T-cell (primary cell): ENCODE data around the gene PDZRN3. TPM values are rescaled to one million over a fixed set of nuclear protein-coding genes. Genes with fewer than 3 reads are reported as not detected.
"Not testable (repeated sequence)": the region's sequence is repeated elsewhere in the genome, so short reads cannot be mapped to it uniquely, and the experiment has no call there.

Experiments
- ATAC-seq, 4 experiments: fragments of 200-7000 bp in 3 of 4; fragments of 150-1000 bp in 1 of 4; cut with Tn5 transposase; replicated peaks in 1 of 4; 1 replicate in 3 of 4; 2 replicates in 1 of 4; pipeline ENCODE4 v1.10.0; 2021; ENCODE audit warnings: moderate library complexity in 3 of 4, mild to moderate bottlenecking in 2 of 4, moderate number of reproducible peaks in 1 of 4
- CTCF ChIA-PET, 2 donors: fragments of 300-600 bp; sonication (Branson Sonifier 250); formaldehyde crosslinking; loops; one replicate each; lab custom pipeline; 2022; ENCODE audit warnings: antibody characterized with exemption in 2 of 2; lab: Charles Lee
- POLR2A ChIA-PET, 2 donors: fragments of 300-600 bp; sonication (Branson Sonifier 250); formaldehyde crosslinking; loops; one replicate each; lab custom pipeline; 2022; ENCODE audit warnings: antibody characterized with exemption in 2 of 2; lab: Charles Lee
- DNase-seq, 35 experiments: peaks; one replicate each; pipeline versions ENCODE4 v3.0.0 to v3.0.0-alpha.2; 2013 to 2023
- H3K27ac ChIP-seq: one replicate; pipeline ENCODE4 v1.5.1; 2013; ENCODE audit warnings: low read length
- H3K27me3 ChIP-seq, 2 experiments: replicated peaks in 1 of 2; 1 replicate in 1 of 2; 2 replicates in 1 of 2; pipeline versions ENCODE4 v1.6.1 to v1.7.0; 2013; ENCODE audit warnings: low read length in 1 of 2, mixed read lengths in 1 of 2; ENCODE audit not compliant: control insufficient read depth in 2 of 2, insufficient read depth in 2 of 2; ENCODE audit errors: extremely low read depth in 1 of 2
- H3K36me3 ChIP-seq, 2 donors: 1 replicate in 1 of 2; 2 replicates in 1 of 2; pipeline versions ENCODE4 v1.6.1 to v1.7.0; 2013; ENCODE audit warnings: low read length in 1 of 2; ENCODE audit not compliant: control insufficient read depth in 2 of 2, insufficient read depth in 1 of 2; ENCODE audit errors: extremely low read depth in 1 of 2
- H3K4me1 ChIP-seq, 2 experiments: 1 replicate in 1 of 2; 2 replicates in 1 of 2; pipeline versions ENCODE4 v1.6.1 to v1.7.0; 2013; ENCODE audit warnings: low read length in 2 of 2, mixed read lengths in 1 of 2; ENCODE audit not compliant: insufficient read depth in 2 of 2, control insufficient read depth in 1 of 2; ENCODE audit errors: extremely low read depth in 1 of 2
- H3K4me3 ChIP-seq, 2 donors: 1 replicate in 1 of 2; 2 replicates in 1 of 2; pipeline versions ENCODE4 v1.5.1 to v1.7.0; 2013; ENCODE audit warnings: mild to moderate bottlenecking in 2 of 2, low read length in 1 of 2, moderate library complexity in 1 of 2; ENCODE audit not compliant: control insufficient read depth in 1 of 2; ENCODE audit errors: extremely low read depth in 1 of 2
- H3K9me3 ChIP-seq: 2 replicates; pipeline ENCODE4 v1.7.0; 2013
- H3K27ac Mint-ChIP-seq, 2 donors: one replicate each; pipeline ENCODE4 v1.8.0; 2020 to 2021; ENCODE audit warnings: mild to moderate bottlenecking in 2 of 2, mixed read lengths in 2 of 2
- H3K27me3 Mint-ChIP-seq, 2 donors: one replicate each; pipeline ENCODE4 v1.8.0; 2021 to 2022; ENCODE audit warnings: mixed read lengths in 2 of 2
- H3K36me3 Mint-ChIP-seq: one replicate; pipeline ENCODE4 v1.8.0; 2021; ENCODE audit warnings: mixed read lengths
- H3K4me1 Mint-ChIP-seq, 3 donors: one replicate each; pipeline ENCODE4 v1.8.0; 2020 to 2022; ENCODE audit warnings: mixed read lengths in 3 of 3, mild to moderate bottlenecking in 1 of 3
- H3K4me3 Mint-ChIP-seq, 3 donors: one replicate each; pipeline ENCODE4 v1.8.0; 2020 to 2022; ENCODE audit warnings: mild to moderate bottlenecking in 3 of 3, mixed read lengths in 3 of 3, moderate library complexity in 3 of 3
- H3K9me3 Mint-ChIP-seq, 3 donors: one replicate each; pipeline ENCODE4 v1.8.0; 2020 to 2022; ENCODE audit warnings: mixed read lengths in 3 of 3
- WGBS: methylation state at CpG from one replicate; pipeline ENCODE4 v1.1.5; 2013; ENCODE audit warnings: missing lambda C conversion rate; ENCODE audit not compliant: insufficient coverage; 5-methylcytosine and 5-hydroxymethylcytosine counted together
- total RNA-seq, 35 experiments: library from RNA in 6 of 35; stranded (reverse) in 6 of 35; fragments of 120-200 nt in 1 of 35; gene quantifications; one replicate each; pipeline versions ENCODE4 v1.2.1 to v1.2.4 and lab custom pipeline; 2013 to 2026

The PDZRN3 gene
- total RNA-seq, 5 donors from 2014 or later (not counting 1 experiment from before 2014, with no cell fraction given): 0.16 to 0.73 (median 0.18) TPM; not detected in 2

- Histone ChIP-seq H3K36me3 (no peaks in the 10 kb centered on the region), H3K4me1 (no peaks in the 10 kb centered on the region), H3K9me3 (no peaks in the 10 kb centered on the region), H3K4me3 (no peak overlapping the region), H3K27ac (no peak overlapping the region), H3K27me3 (no peaks in the 10 kb centered on the region)
- no peaks in the 10 kb centered on the region for H3K36me3 Mint-ChIP-seq
- H3K27me3 Mint-ChIP-seq: peaks cover 2 to 13% of the 10 kb centered on the region in 2 donors
- POLR2A ChIA-PET: no interaction called here
- no peaks in the 10 kb centered on the region for H3K4me1 Mint-ChIP-seq
- ATAC-seq (no peak), DNase-seq (no peak)
- 69% methylated on average over 2 of the region's 3 CpGs for WGBS
- no peak overlapping the region for H3K27ac Mint-ChIP-seq
- CTCF ChIA-PET: no interaction called here
- no peaks in the 10 kb centered on the region for H3K9me3 Mint-ChIP-seq
- no peak overlapping the region for H3K4me3 Mint-ChIP-seq
Observed at GRCh38 chr3:73467211-73467610, 157.5 kb downstream of the PDZRN3 start.

- ChIA-PET POLR2A (no interaction called here), CTCF (no interaction called here)
- no peak overlapping the region for H3K4me3 ChIP-seq
- ATAC-seq (no peak), DNase-seq (no peak)
- no peak overlapping the region for H3K4me3 Mint-ChIP-seq
- no peaks in the 10 kb centered on the region for H3K9me3 ChIP-seq
- H3K27ac ChIP-seq: no peak overlapping the region
- H3K36me3 Mint-ChIP-seq: no peaks in the 10 kb centered on the region
- WGBS: 80% methylated on average over 1 of the region's 2 CpGs
- no peaks in the 10 kb centered on the region for H3K4me1 ChIP-seq
- H3K27me3 Mint-ChIP-seq: peaks cover 2 to 9% of the 10 kb centered on the region in 2 donors
- H3K9me3 Mint-ChIP-seq: no peaks in the 10 kb centered on the region
- H3K27me3 ChIP-seq: no peaks in the 10 kb centered on the region
- H3K27ac Mint-ChIP-seq: no peak overlapping the region
- no peaks in the 10 kb centered on the region for H3K36me3 ChIP-seq
- H3K4me1 Mint-ChIP-seq: no peaks in the 10 kb centered on the region
Observed at GRCh38 chr3:73465926-73466325, 158.8 kb downstream of the PDZRN3 start.

- H3K4me3 ChIP-seq, H3K4me1 Mint-ChIP-seq, POLR2A ChIA-PET, DNase-seq, H3K36me3 Mint-ChIP-seq, H3K27me3 Mint-ChIP-seq, ATAC-seq, H3K27ac Mint-ChIP-seq, H3K4me3 Mint-ChIP-seq, H3K9me3 ChIP-seq, H3K36me3 ChIP-seq, H3K27me3 ChIP-seq, H3K27ac ChIP-seq, H3K4me1 ChIP-seq, H3K9me3 Mint-ChIP-seq: not testable (repeated sequence)
- CTCF ChIA-PET: interaction anchor here in 1 of 2 donors (0.5 kb wide), 1 partner anchor 1876 kb away, joined by 5 read pairs; no protein-coding TSS in a partner anchor
- WGBS: no CpG with 5 or more reads among the region's 5 CpGs
Observed at GRCh38 chr3:73464126-73464525, 160.6 kb downstream of the PDZRN3 start.

GRCh38 chr3:73461547-73461946 lies 163.2 kb downstream of the PDZRN3 start:
- no peak overlapping the region for H3K4me3 Mint-ChIP-seq
- no CpG with 5 or more reads among the region's 4 CpGs for WGBS
- no peak overlapping the region for H3K27ac Mint-ChIP-seq
- Histone ChIP-seq H3K4me3 (no peak overlapping the region), H3K27me3 (no peaks in the 10 kb centered on the region), H3K36me3 (no peaks in the 10 kb centered on the region), H3K27ac (no peak overlapping the region), H3K4me1 (no peaks in the 10 kb centered on the region), H3K9me3 (no peaks in the 10 kb centered on the region)
- ChIA-PET POLR2A (no interaction called here), CTCF (no interaction called here)
- no peaks in the 10 kb centered on the region for H3K9me3 Mint-ChIP-seq
- H3K36me3 Mint-ChIP-seq: no peaks in the 10 kb centered on the region
- peaks cover 2 to 4% of the 10 kb centered on the region in 2 donors for H3K27me3 Mint-ChIP-seq
- no peak for DNase-seq
- no peaks in the 10 kb centered on the region for H3K4me1 Mint-ChIP-seq
- ATAC-seq: no peak

DNA sequence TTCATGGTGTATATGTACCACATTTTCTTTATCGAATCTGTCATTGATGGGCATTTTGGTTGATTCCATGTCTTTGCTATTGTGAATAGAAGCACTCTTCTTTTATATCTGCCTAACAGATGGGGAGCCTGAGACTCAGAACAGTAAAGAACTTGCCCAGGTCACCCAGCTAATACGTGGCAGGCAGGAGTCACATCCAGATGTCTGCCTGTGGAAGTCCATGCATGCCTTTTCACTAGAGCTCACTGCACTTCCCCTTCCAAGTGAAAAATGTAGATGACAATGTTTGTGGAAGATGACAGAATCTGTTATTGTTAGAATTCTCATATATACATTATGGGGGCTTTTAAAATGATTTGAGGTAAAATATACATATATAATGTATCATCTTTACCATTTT lies 165.0 kb downstream of the PDZRN3 start:
- ATAC-seq (no peak), DNase-seq (no peak)
- Mint-ChIP-seq H3K4me1 (no peaks in the 10 kb centered on the region), H3K4me3 (no peak overlapping the region), H3K27ac (no peak overlapping the region), H3K36me3 (no peaks in the 10 kb centered on the region), H3K9me3 (no peaks in the 10 kb centered on the region), H3K27me3 (peaks cover 2 to 4% of the 10 kb centered on the region in 2 donors)
- no peaks in the 10 kb centered on the region for H3K36me3 ChIP-seq
- no peaks in the 10 kb centered on the region for H3K4me1 ChIP-seq
- ChIA-PET POLR2A (no interaction called here), CTCF (no interaction called here)
- no peak overlapping the region for H3K4me3 ChIP-seq
- 83% methylated on average over 1 of the region's 2 CpGs for WGBS
- H3K27ac ChIP-seq: no peak overlapping the region
- no peaks in the 10 kb centered on the region for H3K27me3 ChIP-seq
- no peaks in the 10 kb centered on the region for H3K9me3 ChIP-seq

- Mint-ChIP-seq H3K4me3 (no peak overlapping the region), H3K27me3 (no peaks in the 10 kb centered on the region), H3K27ac (no peak overlapping the region), H3K9me3 (no peaks in the 10 kb centered on the region), H3K4me1 (no peaks in the 10 kb centered on the region), H3K36me3 (no peaks in the 10 kb centered on the region)
- Histone ChIP-seq H3K36me3 (no peaks in the 10 kb centered on the region), H3K27me3 (no peaks in the 10 kb centered on the region), H3K9me3 (no peaks in the 10 kb centered on the region), H3K4me3 (no peak overlapping the region), H3K27ac (no peak overlapping the region), H3K4me1 (no peaks in the 10 kb centered on the region)
- no peak for ATAC-seq
- 94% methylated on average over 3 of the region's 4 CpGs for WGBS
- DNase-seq: no peak
- POLR2A ChIA-PET: no interaction called here
- CTCF ChIA-PET: no interaction called here
Observed at GRCh38 chr3:73453666-73454065, 171.1 kb downstream of the PDZRN3 start.

GRCh38 chr3:73452729-73453128 lies 172.0 kb downstream of the PDZRN3 start:
- ChIA-PET POLR2A (no interaction called here), CTCF (no interaction called here)
- ATAC-seq (no peak), DNase-seq (no peak)
- no peak overlapping the region for H3K27ac ChIP-seq
- no peak overlapping the region for H3K4me3 ChIP-seq
- Mint-ChIP-seq H3K27me3 (no peaks in the 10 kb centered on the region), H3K4me1 (no peaks in the 10 kb centered on the region), H3K4me3 (no peak overlapping the region), H3K9me3 (no peaks in the 10 kb centered on the region), H3K27ac (no peak overlapping the region), H3K36me3 (no peaks in the 10 kb centered on the region)
- H3K36me3 ChIP-seq: no peaks in the 10 kb centered on the region
- H3K9me3 ChIP-seq: no peaks in the 10 kb centered on the region
- H3K27me3 ChIP-seq: no peaks in the 10 kb centered on the region
- WGBS: 81% methylated on average over 3 of the region's 3 CpGs
- no peaks in the 10 kb centered on the region for H3K4me1 ChIP-seq
